ENCODE measurements around the gene CYP4F22. TPM values are rescaled to one million over a fixed set of nuclear protein-coding genes. Genes with fewer than 3 reads are reported as not detected.

CYP4F22 gene
- total RNA-seq, 1 donor from 2014 or later = not detected

GRCh38 chr19:15555759-15556633 lies 47.7 kb downstream of the CYP4F22 start:
- Mint-ChIP-seq H3K4me3 (peak overlapping the region; percentile 76), H3K27me3 (peaks cover 31% of the 10 kb centered on the region), H3K36me3 (no peaks in the 10 kb centered on the region), H3K4me1 (ENCODE audit: unreplicated experiment) (peaks cover 6% of the 10 kb centered on the region), H3K27ac (no peak overlapping the region), H3K9me3 (no peaks in the 10 kb centered on the region)
- peak; percentile 85 for DNase-seq (ENCODE audit: extremely low spot score, unreplicated experiment)
- TF ChIP-seq, protein P1, sequence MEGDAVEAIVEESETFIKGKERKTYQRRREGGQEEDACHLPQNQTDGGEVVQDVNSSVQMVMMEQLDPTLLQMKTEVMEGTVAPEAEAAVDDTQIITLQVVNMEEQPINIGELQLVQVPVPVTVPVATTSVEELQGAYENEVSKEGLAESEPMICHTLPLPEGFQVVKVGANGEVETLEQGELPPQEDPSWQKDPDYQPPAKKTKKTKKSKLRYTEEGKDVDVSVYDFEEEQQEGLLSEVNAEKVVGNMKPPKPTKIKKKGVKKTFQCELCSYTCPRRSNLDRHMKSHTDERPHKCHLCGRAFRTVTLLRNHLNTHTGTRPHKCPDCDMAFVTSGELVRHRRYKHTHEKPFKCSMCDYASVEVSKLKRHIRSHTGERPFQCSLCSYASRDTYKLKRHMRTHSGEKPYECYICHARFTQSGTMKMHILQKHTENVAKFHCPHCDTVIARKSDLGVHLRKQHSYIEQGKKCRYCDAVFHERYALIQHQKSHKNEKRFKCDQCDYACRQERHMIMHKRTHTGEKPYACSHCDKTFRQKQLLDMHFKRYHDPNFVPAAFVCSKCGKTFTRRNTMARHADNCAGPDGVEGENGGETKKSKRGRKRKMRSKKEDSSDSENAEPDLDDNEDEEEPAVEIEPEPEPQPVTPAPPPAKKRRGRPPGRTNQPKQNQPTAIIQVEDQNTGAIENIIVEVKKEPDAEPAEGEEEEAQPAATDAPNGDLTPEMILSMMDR (conservative IDR thresholded peaks at IDR 0.05) = peak; percentile 79

DNA sequence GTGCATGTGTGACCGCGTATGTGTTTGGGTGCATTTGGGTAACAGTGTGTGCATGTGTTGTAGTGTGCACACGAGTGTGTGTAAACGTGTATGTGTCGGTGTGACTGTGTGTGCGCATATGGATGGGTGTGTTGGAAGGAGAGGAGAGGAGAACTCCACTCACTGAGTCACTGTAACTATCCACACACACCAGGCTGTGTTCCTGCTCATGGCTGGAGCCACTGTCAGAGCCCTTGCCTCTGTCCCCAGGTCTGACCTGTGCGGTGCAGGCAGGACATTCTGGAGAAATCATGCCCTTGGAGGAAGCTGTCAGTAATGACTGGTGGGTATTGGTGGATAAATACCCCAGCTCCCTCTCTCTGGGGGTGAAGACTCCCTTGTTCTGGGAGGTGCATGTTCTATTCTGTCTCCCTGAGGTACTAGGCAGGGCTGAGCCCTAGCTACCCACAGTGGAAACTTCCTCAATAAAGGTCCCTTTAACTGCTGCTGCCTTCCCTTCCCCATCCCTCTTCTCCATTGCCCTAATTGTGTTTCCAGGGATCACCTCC lies 48.4 kb downstream of the CYP4F22 start:
- Mint-ChIP-seq H3K4me1 (ENCODE audit: unreplicated experiment) (peaks cover 6% of the 10 kb centered on the region), H3K36me3 (no peaks in the 10 kb centered on the region), H3K9me3 (no peaks in the 10 kb centered on the region), H3K4me3 (peak overlapping the region; percentile 76), H3K27ac (no peak overlapping the region), H3K27me3 (peaks cover 31% of the 10 kb centered on the region)
- TF ChIP-seq, protein P1 (conservative IDR thresholded peaks at IDR 0.05) = no peak
- no peak for DNase-seq (ENCODE audit: extremely low spot score, unreplicated experiment)

GRCh38 chr19:15557223-15557622 lies 48.9 kb downstream of the CYP4F22 start:
- peaks cover 6% of the 10 kb centered on the region for H3K4me1 Mint-ChIP-seq (ENCODE audit: unreplicated experiment)
- peaks cover 29% of the 10 kb centered on the region for H3K27me3 Mint-ChIP-seq
- TF ChIP-seq, protein P1 (conservative IDR thresholded peaks at IDR 0.05) = no peak

DNA sequence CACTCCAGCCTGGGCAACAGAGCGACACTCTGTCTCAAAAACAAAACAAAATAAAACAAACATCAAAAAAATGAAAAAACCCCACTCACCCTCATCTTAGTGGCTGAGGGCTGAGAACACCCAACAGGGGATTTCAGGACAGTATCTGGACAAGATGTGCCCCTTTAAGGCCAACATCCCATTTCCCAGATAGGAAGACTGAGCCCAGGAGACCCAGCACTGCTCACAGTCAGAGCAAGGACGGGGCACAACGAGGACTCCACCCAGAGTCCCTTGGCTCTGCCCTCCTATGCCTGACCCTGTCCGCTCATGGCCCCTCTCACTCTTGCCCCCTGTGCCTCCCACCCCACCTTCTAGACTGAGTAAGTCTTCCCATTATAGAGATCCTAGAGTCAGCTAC lies 53.8 kb downstream of the CYP4F22 start:
- H3K9me3 Mint-ChIP-seq = no peaks in the 10 kb centered on the region
- DNase-seq (ENCODE audit: extremely low spot score, unreplicated experiment) = no peak
- H3K27ac Mint-ChIP-seq = no peak overlapping the region
- TF ChIP-seq, protein P1 (conservative IDR thresholded peaks at IDR 0.05) = no peak
- no peak overlapping the region for H3K4me3 Mint-ChIP-seq
- no peaks in the 10 kb centered on the region for H3K36me3 Mint-ChIP-seq
- no peaks in the 10 kb centered on the region for H3K4me1 Mint-ChIP-seq (ENCODE audit: unreplicated experiment)
- peaks cover under 1% of the 10 kb centered on the region for H3K27me3 Mint-ChIP-seq

More at GRCh38 chr19:15557223-15557622, 48.9 kb downstream of the CYP4F22 start:
- H3K9me3 Mint-ChIP-seq = no peaks in the 10 kb centered on the region
- no peak overlapping the region for H3K4me3 Mint-ChIP-seq
- DNase-seq (ENCODE audit: extremely low spot score, unreplicated experiment) = no peak
- H3K36me3 Mint-ChIP-seq = no peaks in the 10 kb centered on the region
- H3K27ac Mint-ChIP-seq = no peak overlapping the region

GRCh38 chr19:15562861-15563260 lies 54.5 kb downstream of the CYP4F22 start:
- Mint-ChIP-seq H3K4me1 (ENCODE audit: unreplicated experiment) (no peaks in the 10 kb centered on the region), H3K36me3 (no peaks in the 10 kb centered on the region), H3K9me3 (no peaks in the 10 kb centered on the region), H3K27ac (no peak overlapping the region), H3K27me3 (no peaks in the 10 kb centered on the region), H3K4me3 (no peak overlapping the region)
- no peak for DNase-seq (ENCODE audit: extremely low spot score, unreplicated experiment)
- TF ChIP-seq, protein P1 (conservative IDR thresholded peaks at IDR 0.05) = no peak

All from type B pancreatic cell (in vitro differentiated cells).